Measurements from ENCODE around the gene TUBB1. TPM values are rescaled to one million over a fixed set of nuclear protein-coding genes. Genes with fewer than 3 reads are reported as not detected.
"Not testable (repeated sequence)": the region's sequence is repeated elsewhere in the genome, so short reads cannot be mapped to it uniquely, and the experiment has no call there.

TUBB1 gene
- total RNA-seq, 1 experiment from 2014 or later = not detected

GRCh38 chr20:58982406-58983114, 36.7 kb upstream of the TUBB1 start:
- ChIA-PET POLR2A (interaction anchor here (0.5 to 3.3 kb wide), 13 partner anchors 11 to 239 kb away, joined by 3 to 27 read pairs (median 4); partner anchors contain the start of gene ATP5F1E), CTCF (interaction anchor here (0.6 to 1.5 kb wide), 5 partner anchors 8 to 306 kb away, joined by 3 to 5 read pairs (median 4); no protein-coding TSS in a partner anchor)
- no peak for DNase-seq (ENCODE audit: unreplicated experiment)
- intact Hi-C loops (cut with micrococcal nuclease) = no loop called here
- TSS peak; percentile 45 for BruUV-seq (replicated peaks)
- Mint-ChIP-seq H3K36me3 (ENCODE audit: insufficient read depth, unreplicated experiment) (peaks cover 17% of the 10 kb centered on the region), H3K27me3 (ENCODE audit: insufficient read depth, unreplicated experiment) (no peaks in the 10 kb centered on the region), H3K9me3 (ENCODE audit: unreplicated experiment) (no peaks in the 10 kb centered on the region), H3K4me1 (ENCODE audit: insufficient read depth, unreplicated experiment) (peaks cover 21% of the 10 kb centered on the region), H3K27ac (ENCODE audit: low read depth, unreplicated experiment) (peak overlapping the region; percentile 54), H3K4me3 (ENCODE audit: unreplicated experiment) (peak overlapping the region; percentile 78)
- no peak for TF ChIP-seq CTCF (IDR thresholded peaks at IDR 0.05; ENCODE audit: unreplicated experiment)

- ChIA-PET CTCF (interaction anchor here (1.4 to 1.5 kb wide), 2 partner anchors 9 to 110 kb away, joined by 4 to 5 read pairs; no protein-coding TSS in a partner anchor), POLR2A (interaction anchor here (0.8 to 3.3 kb wide), 6 partner anchors 10 to 98 kb away, joined by 4 to 27 read pairs (median 6); partner anchors contain the start of gene ATP5F1E)
- H3K4me3 Mint-ChIP-seq (ENCODE audit: unreplicated experiment); H3K27ac Mint-ChIP-seq (ENCODE audit: low read depth, unreplicated experiment); DNase-seq (ENCODE audit: unreplicated experiment); H3K27me3 Mint-ChIP-seq (ENCODE audit: insufficient read depth, unreplicated experiment); intact Hi-C loops (cut with micrococcal nuclease); H3K9me3 Mint-ChIP-seq (ENCODE audit: unreplicated experiment); BruUV-seq (replicated peaks): not testable (repeated sequence)
- peaks cover 21% of the 10 kb centered on the region for H3K4me1 Mint-ChIP-seq (ENCODE audit: insufficient read depth, unreplicated experiment)
- peaks cover 22% of the 10 kb centered on the region for H3K36me3 Mint-ChIP-seq (ENCODE audit: insufficient read depth, unreplicated experiment)
Measured at GRCh38 chr20:58983115-58983468, 36.1 kb upstream of the TUBB1 start.

GRCh38 chr20:58984691-58985090, 34.5 kb upstream of the TUBB1 start:
- intact Hi-C loops (cut with micrococcal nuclease) = no loop called here
- Mint-ChIP-seq H3K9me3 (ENCODE audit: unreplicated experiment) (no peaks in the 10 kb centered on the region), H3K27me3 (ENCODE audit: insufficient read depth, unreplicated experiment) (no peaks in the 10 kb centered on the region), H3K4me1 (ENCODE audit: insufficient read depth, unreplicated experiment) (peaks cover 21% of the 10 kb centered on the region), H3K4me3 (ENCODE audit: unreplicated experiment) (no peak overlapping the region), H3K27ac (ENCODE audit: low read depth, unreplicated experiment) (peak overlapping the region; percentile 68), H3K36me3 (ENCODE audit: insufficient read depth, unreplicated experiment) (peaks cover 38% of the 10 kb centered on the region)
- BruUV-seq (replicated peaks) = no TSS peak
- no peak for TF ChIP-seq CTCF (IDR thresholded peaks at IDR 0.05; ENCODE audit: unreplicated experiment)
- no peak for DNase-seq (ENCODE audit: unreplicated experiment)
- ChIA-PET CTCF (interaction anchor here (0.8 to 1.1 kb wide), 2 partner anchors 20 to 145 kb away, joined by 3 read pairs; no protein-coding TSS in a partner anchor), POLR2A (interaction anchor here (0.8 to 1.3 kb wide), 2 partner anchors 10 to 39 kb away, joined by 3 to 5 read pairs; no protein-coding TSS in a partner anchor)

- DNase-seq (ENCODE audit: unreplicated experiment) = no peak
- Mint-ChIP-seq H3K27me3 (ENCODE audit: insufficient read depth, unreplicated experiment) (no peaks in the 10 kb centered on the region), H3K27ac (ENCODE audit: low read depth, unreplicated experiment) (no peak overlapping the region), H3K9me3 (ENCODE audit: unreplicated experiment) (no peaks in the 10 kb centered on the region), H3K4me3 (ENCODE audit: unreplicated experiment) (no peak overlapping the region), H3K4me1 (ENCODE audit: insufficient read depth, unreplicated experiment) (peaks cover 21% of the 10 kb centered on the region), H3K36me3 (ENCODE audit: insufficient read depth, unreplicated experiment) (peaks cover 48% of the 10 kb centered on the region)
- CTCF ChIA-PET = interaction anchor here (1.1 kb wide), 1 partner anchor 19 kb away, joined by 3 read pairs; no protein-coding TSS in a partner anchor
- no peak for TF ChIP-seq CTCF (IDR thresholded peaks at IDR 0.05; ENCODE audit: unreplicated experiment)
- intact Hi-C loops (cut with micrococcal nuclease) = no loop called here
- POLR2A ChIA-PET = interaction anchor here (1.0 kb wide), 1 partner anchor 92 kb away, joined by 3 read pairs; no protein-coding TSS in a partner anchor
- BruUV-seq (replicated peaks) = no TSS peak
Measured at GRCh38 chr20:58985656-58986055, 33.6 kb upstream of the TUBB1 start.
